Measurements from ENCODE around the gene PCED1B. TPM values are rescaled to one million over a fixed set of nuclear protein-coding genes. Genes with fewer than 3 reads are reported as not detected.
"Not testable (repeated sequence)": the region's sequence is repeated elsewhere in the genome, so short reads cannot be mapped to it uniquely, and the experiment has no call there.

Gene PCED1B
- total RNA-seq, 1 experiment from 2014 or later: 0.87 TPM

DNA sequence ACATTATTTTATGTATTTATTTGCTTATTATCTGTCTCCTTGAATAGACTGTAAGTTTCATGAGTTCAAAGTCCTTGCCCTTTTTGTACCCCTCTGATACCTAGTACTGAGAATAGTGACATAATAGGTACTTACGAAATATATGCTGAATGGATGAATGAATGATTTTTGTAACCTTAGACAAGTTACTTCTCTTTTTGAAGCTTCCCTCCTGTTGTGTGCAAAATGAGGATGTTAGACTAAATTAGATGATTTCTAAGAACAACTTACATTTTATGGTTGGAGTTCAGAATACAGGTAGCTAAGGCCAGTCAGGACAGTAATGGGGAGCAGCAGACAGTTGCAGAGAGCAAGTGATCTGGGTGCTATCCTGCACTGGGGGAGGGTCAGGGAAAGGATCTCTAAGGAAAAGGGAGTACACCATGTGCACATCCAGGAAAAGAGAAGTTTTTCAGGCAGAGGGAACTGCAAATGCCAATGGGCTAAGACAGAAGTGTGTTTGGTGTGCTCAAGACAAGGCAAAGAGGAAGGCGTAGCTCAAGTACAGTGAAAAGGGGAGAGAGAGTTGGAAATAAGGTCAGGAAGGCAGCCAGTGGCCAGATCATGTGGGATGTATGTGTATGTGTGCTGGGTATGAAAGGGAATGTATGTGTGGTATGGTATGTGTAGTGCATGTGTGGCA, 59.7 kb downstream of the PCED1B start:
- DNase-seq (ENCODE audit: low read depth, low spot score): no peak
- in situ Hi-C loops (cut with HindIII; ENCODE audit: low pct_unique_long_range_greater_than_20kb, low sequenced_read_pairs): no loop called here

DNA sequence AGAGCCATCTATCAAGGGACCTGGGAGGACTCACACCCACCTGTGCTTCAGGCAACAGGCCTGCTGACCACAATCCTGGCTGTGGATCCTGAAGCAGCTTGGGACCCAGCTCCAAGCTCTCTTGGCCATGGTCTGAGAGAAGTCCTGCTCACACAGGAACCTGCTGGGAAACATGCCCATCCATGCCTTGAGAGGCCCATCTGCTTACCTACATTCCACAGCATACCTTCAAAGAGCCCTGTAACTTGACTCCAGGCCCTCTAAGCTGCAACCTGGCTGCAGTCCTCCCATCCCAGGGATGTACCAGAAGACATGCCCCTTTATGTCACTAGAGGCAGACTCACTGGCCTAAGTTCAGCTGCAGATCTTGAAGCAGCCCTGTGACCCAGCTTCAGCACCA, 62.0 kb downstream of the PCED1B start:
- in situ Hi-C loops (cut with HindIII; ENCODE audit: low pct_unique_long_range_greater_than_20kb, low sequenced_read_pairs): no loop called here
- DNase-seq (ENCODE audit: low read depth, low spot score): no peak

DNA sequence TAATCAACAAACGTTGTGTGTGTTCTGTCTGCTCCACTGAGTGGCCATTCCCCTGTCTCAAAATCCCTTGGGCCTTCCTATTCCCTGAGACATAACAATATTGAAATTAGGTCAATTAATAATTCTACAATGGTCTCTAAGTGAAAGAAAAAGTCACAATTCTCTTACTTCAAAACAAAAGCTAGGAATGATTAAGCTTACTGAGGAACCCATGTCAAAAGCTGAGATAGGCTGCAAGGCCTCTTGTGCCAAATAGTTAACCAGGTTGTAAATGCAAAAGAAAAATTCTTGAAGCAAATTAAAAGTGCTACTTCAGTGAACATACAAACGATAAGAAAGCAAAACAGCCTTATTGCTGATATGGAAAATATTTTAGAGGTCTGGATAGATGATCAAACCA, 65.3 kb downstream of the PCED1B start:
- in situ Hi-C loops (cut with HindIII; ENCODE audit: low pct_unique_long_range_greater_than_20kb, low sequenced_read_pairs): no loop called here
- DNase-seq (ENCODE audit: low read depth, low spot score): no peak

DNA sequence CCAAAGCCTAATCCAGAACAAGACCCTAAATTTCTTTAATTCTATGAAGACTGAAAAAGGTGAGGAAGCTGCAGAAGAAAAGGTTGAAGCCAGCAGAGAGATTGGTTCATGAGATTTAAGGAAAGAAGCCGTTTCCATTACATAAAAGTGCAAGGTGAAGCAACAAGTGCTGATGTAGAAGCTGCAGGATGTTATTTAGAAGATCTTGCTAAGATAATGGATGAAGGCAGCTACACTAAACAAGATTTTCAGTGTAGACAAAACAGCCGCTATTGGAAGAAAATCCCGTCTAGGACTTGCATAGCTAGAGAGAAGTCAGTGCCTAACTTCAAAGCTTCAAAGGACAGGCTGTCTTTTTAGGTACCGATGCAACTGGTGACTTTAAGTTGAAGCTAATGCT, 65.8 kb downstream of the PCED1B start:
- in situ Hi-C loops (cut with HindIII; ENCODE audit: low pct_unique_long_range_greater_than_20kb, low sequenced_read_pairs): no loop called here
- DNase-seq (ENCODE audit: low read depth, low spot score): no peak

DNA sequence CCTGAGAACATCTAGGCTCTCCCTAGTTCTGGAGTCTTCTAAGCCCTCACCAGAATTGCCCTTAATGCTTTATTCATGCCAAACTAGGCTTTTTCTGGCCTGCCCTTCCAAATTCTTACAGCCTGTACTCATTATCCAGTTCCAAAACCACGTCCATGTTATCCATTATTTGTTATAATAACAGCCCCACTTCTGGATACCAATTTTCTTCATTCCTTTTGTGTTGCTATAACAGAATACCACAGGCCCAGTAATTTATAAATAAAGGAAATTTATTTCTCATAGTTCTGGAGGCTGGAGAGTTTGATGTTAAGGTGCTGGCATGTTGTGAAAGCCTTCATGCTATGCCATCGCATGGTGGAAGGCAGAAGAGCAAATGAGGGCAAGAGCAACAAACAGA, 68.3 kb downstream of the PCED1B start:
- in situ Hi-C loops (cut with HindIII; ENCODE audit: low pct_unique_long_range_greater_than_20kb, low sequenced_read_pairs): no loop called here
- DNase-seq (ENCODE audit: low read depth, low spot score): no peak

DNA sequence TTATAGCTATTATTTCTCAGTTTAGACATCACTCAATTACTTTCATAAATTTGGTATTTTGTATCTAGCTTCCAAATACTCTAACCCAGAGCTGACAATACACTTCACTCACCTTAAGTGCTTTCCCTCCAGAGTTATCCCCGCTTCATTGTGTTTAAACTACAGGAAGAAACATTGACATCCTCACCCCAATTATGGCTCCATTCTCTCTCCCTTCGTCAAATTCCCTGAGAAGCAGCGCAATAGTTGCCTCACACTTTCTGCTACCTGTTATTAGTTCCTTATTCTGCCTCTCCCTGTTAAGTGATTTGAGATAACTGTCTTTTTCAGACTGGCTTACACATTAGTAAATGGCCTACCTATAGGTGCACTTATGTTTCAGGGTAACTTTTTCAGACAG, 69.7 kb downstream of the PCED1B start:
- no peak for DNase-seq (ENCODE audit: low read depth, low spot score)
- in situ Hi-C loops (cut with HindIII; ENCODE audit: low pct_unique_long_range_greater_than_20kb, low sequenced_read_pairs): no loop called here

DNA sequence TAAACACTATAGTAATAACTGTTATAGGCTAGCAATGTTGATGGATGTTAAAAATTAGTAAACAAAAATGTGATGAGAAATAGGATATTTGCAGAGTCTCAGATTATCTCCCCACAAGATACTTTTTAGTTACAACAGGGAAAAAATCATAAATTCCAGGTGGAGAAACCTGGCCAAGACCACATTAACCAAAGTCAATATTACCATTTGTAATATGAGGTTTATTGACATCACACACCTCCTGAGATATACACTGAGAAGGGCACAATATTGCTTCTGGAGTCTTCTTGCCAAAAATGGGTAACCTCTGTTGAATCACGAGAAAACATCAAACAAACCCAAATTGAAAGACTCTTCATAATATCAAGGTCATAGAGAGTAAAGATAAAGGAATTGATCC, 72.7 kb downstream of the PCED1B start:
- DNase-seq (ENCODE audit: low read depth, low spot score): no peak
- in situ Hi-C loops (cut with HindIII; ENCODE audit: low pct_unique_long_range_greater_than_20kb, low sequenced_read_pairs): no loop called here

DNA sequence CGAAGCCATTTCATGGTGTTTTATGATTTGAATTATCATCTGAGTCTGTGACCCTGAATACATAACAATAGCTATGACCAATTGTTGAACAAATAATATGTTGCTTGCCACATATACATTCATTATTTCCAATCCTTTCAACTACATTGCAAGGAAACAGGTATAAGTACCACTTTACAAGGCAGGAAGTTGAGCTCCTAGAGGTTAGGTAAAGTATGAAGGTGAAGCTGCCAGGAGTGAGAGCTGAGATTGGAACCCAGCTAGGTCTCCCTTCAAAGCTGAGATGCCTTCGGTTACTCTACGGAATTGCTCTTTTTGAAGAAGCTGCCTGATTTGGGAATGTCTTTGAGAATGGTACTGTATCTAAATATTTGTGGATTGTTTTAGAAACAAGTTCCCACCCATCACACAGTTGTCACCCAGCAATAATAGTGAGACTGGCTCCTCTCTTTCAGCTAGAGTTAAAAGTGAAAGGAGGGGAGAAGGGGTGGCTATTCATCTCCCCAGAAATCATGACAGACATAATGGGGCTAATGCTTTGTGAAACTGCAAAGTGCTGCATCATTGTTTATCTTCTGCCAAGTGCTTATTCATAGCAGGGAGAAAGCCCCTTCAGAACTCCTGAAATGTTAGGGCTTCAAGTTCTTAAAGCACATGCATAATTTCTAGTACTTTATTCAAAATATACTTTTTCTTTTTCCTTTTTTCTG, 76.2 kb downstream of the PCED1B start:
- in situ Hi-C loops (cut with HindIII; ENCODE audit: low pct_unique_long_range_greater_than_20kb, low sequenced_read_pairs): no loop called here
- no peak for DNase-seq (ENCODE audit: low read depth, low spot score)

DNA sequence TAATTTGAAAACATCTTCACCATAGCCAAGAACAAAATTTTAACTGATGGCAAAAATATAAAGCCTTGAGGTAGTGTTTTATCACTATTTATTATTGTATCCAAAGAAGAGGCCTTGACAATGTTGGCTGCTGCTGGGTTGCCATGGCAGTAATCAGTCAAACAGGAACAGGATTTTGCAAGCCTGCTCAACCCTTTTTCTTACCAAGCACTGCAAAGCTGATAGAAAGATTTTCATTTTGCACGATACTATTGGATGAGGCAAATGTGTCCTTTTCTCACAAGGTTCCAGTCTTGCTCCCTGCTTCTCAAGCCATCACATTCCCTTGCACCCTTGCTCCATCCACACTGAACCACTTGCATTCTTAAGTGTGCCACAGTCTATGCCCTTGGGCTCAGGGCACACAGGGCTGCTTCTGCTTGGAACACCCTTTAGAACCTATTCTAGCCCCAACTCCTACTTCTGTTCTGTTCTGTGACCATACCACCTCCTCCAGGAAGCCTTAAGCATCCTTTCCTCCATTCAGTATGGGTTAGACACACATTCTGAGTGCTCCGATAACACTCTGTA, 76.8 kb downstream of the PCED1B start:
- in situ Hi-C loops (cut with HindIII; ENCODE audit: low pct_unique_long_range_greater_than_20kb, low sequenced_read_pairs): no loop called here
- DNase-seq (ENCODE audit: low read depth, low spot score): no peak

DNA sequence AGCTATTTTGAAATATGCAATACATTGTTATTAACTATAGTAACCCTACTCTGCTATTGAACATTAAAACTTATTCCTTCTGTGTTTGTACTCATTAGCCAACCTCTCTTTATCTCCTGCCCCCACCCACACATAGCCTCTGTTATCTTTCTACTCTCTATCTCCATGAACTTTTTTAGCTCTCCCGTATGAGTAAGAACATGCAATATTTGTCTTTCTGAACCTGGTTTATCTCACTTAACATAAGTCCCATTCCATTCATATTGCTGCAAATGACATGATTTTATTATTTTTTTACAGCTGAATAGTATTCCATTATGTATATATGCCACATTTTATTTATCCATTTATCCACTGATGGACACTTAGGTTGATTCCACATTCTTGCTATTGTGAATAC, 79.4 kb downstream of the PCED1B start:
- DNase-seq (ENCODE audit: low read depth, low spot score): no peak
- in situ Hi-C loops (cut with HindIII; ENCODE audit: low pct_unique_long_range_greater_than_20kb, low sequenced_read_pairs): no loop called here

DNA sequence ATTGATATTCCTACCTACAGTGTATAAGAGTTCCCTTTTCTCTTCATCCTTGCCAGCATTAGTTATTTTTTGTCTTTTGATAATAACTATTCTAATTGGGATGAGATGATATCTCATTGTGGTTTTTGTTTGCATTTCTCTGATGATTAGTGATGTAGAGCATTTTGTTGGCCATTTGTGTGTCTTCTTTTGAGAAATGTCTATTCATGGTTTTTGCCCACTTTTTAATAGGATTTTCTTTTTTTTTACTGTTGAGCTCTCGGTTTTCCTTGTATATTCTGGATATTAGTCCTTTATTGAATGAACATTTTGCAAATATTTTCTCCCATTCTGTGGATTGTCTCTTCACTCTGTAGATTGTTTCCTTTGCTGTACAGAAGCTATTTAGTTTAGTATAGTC, 79.9 kb downstream of the PCED1B start:
- in situ Hi-C loops (cut with HindIII; ENCODE audit: low pct_unique_long_range_greater_than_20kb, low sequenced_read_pairs): no loop called here
- DNase-seq (ENCODE audit: low read depth, low spot score): no peak

DNA sequence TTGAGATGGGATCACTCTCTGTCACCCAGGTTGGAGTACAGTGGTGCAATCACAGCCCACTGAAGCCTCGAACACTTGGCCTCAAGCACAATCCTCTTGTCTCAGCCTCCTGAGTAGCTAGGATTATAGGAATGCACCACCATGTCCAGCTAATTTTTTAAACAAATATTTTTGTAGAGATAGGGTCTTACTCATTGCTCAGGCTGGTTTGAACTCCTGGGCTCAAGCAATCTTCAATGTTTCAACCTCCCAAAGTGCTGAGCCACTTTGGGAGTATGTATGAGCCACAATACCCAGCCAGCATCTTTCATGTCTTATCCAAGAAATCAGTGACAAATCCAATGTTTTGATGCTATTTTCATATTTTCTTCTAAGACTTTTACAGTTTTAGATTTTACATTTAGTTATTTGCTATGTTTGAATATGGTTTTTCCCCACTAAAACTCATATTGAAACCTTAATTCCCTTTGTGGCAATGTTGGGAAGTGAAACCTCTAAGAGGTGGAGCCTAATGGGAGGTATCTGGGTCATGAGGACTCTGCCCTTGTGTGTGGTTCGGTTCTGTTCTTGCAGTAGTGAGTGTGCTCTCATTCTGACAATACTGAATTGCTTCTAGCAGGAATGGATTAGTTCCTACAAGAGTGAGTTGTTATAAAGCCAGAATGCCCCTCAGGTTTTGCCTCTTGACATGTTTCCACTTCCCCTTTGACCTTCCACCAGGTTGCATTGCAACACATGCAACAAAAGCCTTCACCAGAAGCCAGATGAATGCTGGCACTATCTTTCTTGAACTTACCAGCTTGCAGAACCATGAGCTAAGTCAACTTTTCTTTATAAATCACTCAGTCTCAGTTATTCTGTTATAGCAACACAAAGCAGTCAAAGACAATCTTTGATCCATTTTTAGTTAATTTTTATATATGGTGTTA, 81.2 kb downstream of the PCED1B start:
- DNase-seq (ENCODE audit: low read depth, low spot score): no peak
- in situ Hi-C loops (cut with HindIII; ENCODE audit: low pct_unique_long_range_greater_than_20kb, low sequenced_read_pairs): no loop called here

DNA sequence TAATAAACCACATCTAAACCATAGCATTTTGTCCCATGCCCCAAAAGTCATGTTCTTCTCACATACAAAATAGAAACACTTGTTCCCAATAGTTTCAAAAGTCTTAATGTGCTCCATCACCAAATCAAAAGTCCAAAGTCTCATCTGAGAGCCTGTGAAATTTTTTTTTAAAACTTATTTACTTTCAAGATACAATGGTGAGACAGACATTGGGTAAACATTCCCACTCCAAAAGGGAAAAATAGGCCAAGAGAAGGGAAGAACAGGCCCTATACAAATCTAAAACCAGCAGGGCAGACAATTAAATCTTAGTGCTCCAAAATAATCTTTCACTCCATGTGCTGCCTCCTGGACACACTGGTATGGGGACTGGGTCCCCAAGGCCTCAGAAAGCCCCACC, 84.7 kb downstream of the PCED1B start:
- DNase-seq (ENCODE audit: low read depth, low spot score): no peak
- in situ Hi-C loops (cut with HindIII; ENCODE audit: low pct_unique_long_range_greater_than_20kb, low sequenced_read_pairs): no loop called here

DNA sequence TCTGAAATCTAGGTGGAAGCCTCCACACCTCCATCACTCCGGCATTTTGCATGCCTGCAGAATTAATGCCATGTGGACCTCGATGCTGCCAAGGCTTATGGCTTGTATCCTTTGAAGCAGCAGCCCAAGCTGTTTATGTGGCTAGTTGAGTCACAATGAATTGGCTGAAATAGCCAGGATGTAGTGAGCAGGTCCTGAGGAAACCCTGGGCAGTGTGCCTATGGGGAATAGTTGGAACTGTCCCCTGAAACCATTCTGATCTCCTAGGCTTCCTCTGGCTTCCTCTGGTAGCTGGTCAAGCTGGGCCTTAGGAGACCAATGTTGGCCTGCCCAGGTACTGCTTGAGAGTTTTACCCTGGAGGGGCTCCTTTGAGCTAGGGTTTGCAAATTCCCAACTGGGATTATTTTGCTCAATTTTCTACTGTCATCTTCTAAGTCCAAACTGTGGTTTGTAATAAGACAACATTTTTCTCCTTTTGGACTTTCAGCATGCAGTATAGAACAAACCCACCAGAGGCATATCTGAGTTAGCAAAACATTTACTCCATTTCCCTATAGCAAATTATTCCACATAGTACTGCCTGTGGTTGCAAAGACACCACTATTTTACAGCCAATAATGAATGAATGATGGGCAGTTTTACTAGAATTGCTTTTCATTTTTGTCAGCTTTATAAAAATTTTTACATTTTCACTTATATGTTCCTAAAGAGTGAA, 85.5 kb downstream of the PCED1B start:
- in situ Hi-C loops (cut with HindIII; ENCODE audit: low pct_unique_long_range_greater_than_20kb, low sequenced_read_pairs): no loop called here
- DNase-seq (ENCODE audit: low read depth, low spot score): peak; percentile 5

DNA sequence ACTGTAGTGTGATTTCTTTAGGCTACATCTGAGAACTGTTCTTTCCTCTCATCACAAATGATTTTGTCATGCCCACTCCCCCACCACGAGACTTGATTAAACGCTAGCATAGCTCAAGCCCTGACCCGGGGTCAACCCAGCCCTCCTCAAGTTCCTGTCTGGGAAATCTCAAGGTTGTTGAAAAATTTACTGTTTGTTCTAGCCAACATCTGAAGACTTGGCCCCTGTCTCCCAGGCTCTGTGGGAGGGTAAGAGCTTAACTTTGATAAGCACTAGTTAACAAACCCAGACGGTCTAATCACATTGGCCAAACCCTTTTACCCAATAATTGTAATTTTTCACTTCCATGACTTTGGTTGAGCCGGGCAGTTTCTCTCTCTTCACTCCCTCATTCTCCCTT, 86.5 kb downstream of the PCED1B start:
- in situ Hi-C loops (cut with HindIII; ENCODE audit: low pct_unique_long_range_greater_than_20kb, low sequenced_read_pairs): no loop called here
- no peak for DNase-seq (ENCODE audit: low read depth, low spot score)

DNA sequence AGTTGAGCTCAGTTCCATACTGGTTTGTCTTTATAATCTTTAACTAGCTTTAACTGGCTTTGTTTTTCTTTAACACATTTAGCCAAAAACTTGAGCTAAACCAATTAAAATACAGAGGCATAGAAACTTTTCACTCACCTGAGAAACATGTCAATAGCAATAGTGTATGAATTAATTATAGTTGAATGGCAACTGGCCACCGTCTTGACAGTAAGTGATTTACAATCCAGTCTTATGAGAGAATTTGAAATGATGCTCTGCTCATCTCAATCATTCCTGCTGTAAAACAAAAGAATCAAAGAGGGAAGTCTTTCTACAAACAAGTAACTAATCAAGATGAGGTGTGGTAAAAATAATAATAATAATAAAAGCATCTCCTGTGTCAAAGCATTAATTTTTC, 86.9 kb downstream of the PCED1B start:
- DNase-seq (ENCODE audit: low read depth, low spot score): no peak
- in situ Hi-C loops (cut with HindIII; ENCODE audit: low pct_unique_long_range_greater_than_20kb, low sequenced_read_pairs): no loop called here

DNA sequence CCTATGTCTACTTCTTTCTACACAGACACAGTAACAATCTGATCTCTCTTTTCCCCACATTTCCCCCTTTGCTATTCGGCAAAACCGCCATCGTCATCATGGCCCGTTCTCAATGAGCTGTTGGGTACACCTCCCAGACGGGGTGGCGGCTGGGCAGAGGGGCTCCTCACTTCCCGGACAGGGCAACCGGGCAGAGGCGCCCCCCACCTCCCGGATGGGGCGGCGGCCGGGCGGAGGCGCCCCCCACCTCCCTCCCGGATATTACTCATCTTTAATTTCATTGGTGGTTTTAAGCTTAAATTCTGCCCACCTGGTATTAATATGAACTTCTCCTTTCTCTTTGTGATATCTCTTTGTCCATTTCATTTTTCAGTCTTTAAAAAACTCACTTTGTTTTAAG, 90.9 kb downstream of the PCED1B start:
- in situ Hi-C loops (cut with HindIII; ENCODE audit: low pct_unique_long_range_greater_than_20kb, low sequenced_read_pairs); DNase-seq (ENCODE audit: low read depth, low spot score): not testable (repeated sequence)

DNA sequence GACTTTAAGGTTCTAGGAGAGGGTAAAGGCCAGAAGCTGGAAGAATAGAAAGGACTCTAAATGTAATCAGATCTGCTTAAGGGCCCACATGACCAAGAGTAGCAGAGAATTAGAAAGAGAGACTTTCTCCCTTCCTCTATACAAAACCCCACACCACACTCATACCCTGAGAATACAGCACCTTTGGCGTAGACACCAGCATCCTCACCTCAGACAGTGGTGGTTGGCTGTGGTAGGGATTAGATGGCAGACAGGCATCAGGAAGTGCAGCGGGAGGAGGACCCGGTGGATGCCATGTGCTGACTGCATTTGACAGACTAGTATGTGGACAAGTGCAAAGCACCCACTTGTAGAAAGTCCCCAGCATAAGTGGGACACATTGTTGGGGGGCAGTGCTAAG, 98.6 kb downstream of the PCED1B start:
- in situ Hi-C loops (cut with HindIII; ENCODE audit: low pct_unique_long_range_greater_than_20kb, low sequenced_read_pairs): no loop called here
- DNase-seq (ENCODE audit: low read depth, low spot score): no peak

Measured in SK-MEL-5 (cell line).